ENCODE measurements around the gene PRKACA.
"Not testable (repeated sequence)": the region's sequence is repeated elsewhere in the genome, so short reads cannot be mapped to it uniquely, and the experiment has no call there.

The PRKACA gene

DNA sequence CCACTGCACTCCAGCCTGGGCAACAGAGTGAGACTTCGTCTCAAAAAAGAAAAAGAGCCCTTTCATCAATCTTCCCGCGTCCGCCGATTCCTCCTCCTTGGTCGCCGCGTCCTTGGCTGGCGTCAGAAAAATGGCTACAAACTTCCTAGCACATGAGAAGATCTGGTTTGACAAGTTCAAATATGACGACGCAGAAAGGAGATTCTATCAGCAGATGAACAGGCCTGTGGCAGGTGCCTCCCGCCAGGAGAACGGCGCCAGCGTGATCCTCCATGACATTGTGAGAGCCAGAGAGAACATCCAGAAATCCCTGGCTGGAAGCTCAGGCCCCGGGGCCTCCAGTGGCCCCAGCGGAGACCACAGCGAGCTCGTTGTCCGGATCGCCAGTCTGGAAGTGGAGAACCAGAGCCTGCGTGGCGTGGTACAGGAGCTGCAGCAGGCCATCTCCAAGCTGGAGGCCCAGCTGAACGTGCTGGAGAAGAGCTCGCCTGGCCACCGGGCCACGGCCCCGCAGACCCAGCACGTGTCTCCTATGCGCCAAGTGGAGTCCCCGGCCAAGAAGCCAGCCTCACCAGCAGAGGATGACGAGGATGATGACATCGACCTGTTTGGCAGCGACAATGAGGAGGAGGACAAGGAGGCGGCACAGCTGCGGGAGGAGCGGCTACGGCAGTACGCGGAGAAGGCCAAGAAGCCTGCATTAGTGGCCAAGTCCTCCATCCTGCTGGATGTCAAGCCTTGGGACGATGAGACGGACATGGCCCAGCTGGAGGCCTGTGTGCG is 47.1 kb downstream of the PRKACA start:
- no peak for DNase-seq (ENCODE audit: low read depth in 2 of 2)

DNA sequence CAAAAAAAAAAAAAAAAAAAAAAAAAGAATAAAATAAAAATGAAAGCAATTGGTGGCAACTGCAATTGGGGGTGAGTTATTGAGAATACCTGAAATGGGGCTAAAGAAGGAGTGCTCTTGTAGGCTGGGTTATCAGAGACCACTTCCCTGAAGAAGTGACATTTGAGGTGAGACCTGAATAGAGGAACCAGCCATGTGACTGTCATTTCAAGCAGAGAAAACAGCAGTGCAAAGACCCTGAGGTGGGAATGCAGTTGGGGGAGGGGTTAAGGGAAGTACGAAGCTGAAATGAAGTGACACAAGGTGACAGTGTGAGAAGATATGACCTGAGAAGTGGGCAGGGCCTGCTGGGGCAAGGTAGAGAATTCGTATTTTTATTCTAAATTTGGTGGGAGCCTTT is 51.4 kb downstream of the PRKACA start:
- DNase-seq (ENCODE audit: low read depth in 2 of 2) = no peak

DNA sequence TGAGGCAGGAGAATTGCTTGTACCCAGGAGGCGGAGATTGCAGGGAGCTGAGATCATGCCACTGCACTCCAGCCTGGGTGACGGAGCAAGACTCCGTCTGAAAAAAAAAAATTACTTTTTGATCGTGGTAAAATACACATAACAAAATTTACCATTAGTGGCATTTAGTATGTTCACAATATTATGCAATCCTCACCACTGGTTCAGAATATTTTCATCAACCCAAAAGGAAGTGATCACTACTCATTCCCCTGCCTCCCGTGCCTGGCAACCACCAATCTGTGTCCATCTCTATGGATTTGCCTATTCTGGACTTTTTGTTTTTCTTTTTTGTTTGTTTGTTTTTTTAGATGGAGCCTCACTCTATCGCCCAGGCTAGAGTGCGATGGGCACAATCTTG is 54.5 kb downstream of the PRKACA start:
- no peak for DNase-seq (ENCODE audit: low read depth in 2 of 2)

DNA sequence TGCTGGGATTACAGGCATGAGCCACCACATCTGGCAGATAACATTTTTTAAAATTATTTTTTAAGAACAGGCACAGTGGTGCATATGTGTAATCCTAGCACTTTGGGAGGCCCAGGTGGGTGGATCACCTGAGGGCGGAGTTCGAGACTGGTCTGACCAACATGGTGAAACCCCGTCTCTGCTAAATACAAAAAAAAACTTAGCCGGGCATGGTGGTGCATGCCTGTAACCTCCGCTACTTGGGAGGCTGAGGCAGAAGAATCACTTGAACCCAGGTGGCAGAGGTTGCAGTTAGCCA is 55.1 kb downstream of the PRKACA start:
- no peak for DNase-seq (ENCODE audit: low read depth in 2 of 2)

DNA sequence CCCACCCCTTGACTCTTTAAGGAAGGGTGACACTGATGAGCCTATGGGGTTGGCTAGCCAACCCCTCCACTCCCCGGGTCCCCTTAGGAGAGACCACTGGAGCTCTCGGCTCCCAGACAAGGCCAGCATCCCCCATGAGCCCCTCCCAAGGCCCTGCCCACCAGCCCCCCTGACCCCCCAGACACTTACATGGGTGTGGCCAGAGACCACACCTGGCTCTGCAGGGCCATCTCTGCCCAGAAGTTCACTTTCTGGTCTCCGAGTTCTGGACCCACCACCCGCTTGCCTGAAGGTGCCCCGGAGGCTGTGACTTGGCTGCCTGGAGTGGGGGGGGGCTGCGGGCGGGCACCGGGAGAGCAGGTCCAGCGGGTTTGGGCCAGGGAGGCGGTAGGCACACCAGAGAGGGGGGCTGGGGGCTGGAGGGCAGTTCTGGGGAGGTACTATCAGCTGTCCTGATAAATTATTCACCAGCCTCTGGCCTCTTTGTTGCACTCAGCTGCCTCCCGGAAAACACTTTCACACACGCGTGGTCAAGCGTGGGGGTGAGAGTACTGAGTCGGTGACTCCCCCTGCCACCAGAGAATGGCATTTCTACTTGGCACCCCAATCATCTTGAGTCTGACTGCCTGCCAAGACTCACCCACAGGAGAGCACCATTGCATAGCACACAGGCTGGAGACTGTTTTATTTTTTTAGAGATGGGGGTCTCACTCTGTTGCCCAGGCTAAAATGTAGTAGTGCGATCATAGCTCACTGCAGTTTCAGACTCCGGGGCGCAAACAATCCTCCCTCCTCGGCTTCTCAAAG is 55.6 kb downstream of the PRKACA start, which contains the start of gene PALM3:
Gene PALM3, minus strand, starts transcription at position 326 of the 807 bp plus-strand sequence. Its CDS starts 96 bp downstream, at position 230.
- DNase-seq (ENCODE audit: low read depth in 2 of 2) = no peak

DNA sequence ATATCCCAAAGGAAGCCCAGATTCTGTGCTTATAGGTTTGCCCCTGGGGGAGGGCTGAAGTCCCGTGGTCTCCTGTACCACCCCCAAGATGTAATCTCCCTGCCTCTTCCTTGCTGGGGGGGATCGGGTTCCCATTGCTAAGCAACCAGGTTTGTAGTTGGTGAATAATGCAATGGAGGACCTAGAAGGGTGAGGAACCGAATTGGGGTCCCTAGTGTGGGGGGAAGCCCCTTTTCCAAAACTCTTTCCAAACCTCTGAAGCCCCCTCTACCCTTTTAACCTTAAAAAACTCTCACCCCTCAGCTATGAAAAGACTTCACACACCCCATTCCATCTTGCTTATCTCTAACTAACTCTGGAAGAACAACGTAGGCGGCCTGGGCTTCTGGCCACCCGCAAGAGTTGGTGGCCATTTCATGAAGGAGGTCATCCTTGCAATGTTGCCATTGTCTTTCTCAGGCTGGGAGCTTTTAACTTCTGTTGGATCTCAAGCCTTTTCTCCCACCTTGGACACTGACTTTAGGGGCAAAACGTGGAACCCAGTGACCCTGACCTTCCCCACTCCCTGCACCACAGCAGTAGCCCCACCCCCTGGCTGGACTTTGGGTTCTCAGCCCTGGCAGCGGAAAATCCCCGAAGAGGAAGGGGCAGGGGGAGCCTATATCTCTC is 56.3 kb downstream of the PRKACA start:
- no peak for DNase-seq (ENCODE audit: low read depth in 2 of 2)

DNA sequence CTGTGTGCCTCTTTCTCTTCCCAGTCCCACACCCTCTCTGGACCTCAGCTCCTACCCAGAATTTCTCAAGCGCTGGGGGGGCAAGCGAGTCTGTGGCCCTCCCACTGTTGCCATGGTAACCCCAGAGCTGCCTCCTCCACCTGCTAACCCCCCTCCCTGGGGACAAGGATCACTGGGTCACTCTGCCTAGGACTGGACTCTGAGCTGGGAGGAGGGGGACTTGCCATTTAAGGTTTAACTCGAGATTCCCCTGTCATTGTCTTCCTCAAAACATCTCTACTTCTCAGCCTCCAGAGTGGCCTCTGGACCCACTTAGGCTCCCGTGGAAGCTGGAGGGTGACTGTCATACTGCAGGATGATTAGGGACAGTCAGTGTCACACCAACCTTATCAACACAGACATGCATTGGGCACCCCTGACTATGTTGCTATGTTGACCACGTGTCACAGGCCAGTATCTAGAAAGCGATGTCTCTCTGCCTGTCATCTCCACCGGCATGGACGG is 57.9 kb downstream of the PRKACA start:
- no peak for DNase-seq (ENCODE audit: low read depth in 2 of 2)

DNA sequence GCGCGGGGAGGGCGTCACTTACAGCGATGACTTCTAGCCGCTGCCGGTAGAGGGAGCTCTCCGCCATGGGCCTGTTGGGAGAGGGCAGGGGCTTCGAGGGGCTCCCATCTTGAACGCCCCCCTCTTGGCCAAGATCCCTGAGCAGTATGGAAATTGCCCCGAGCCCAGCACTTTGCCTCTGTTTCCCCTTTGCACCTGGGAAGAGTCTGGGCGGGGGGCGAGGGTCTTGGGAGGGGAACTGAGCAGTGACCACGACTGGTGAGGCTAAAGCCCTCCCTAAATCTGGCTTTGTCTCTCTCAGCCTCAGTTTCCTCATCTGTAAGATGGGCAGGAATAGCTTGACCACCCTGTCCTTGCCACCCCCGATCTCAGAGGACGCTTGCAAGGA is 58.5 kb downstream of the PRKACA start:
- peak in 1 of 2 donors; percentile 45 for DNase-seq (ENCODE audit: low read depth in 2 of 2)

DNA sequence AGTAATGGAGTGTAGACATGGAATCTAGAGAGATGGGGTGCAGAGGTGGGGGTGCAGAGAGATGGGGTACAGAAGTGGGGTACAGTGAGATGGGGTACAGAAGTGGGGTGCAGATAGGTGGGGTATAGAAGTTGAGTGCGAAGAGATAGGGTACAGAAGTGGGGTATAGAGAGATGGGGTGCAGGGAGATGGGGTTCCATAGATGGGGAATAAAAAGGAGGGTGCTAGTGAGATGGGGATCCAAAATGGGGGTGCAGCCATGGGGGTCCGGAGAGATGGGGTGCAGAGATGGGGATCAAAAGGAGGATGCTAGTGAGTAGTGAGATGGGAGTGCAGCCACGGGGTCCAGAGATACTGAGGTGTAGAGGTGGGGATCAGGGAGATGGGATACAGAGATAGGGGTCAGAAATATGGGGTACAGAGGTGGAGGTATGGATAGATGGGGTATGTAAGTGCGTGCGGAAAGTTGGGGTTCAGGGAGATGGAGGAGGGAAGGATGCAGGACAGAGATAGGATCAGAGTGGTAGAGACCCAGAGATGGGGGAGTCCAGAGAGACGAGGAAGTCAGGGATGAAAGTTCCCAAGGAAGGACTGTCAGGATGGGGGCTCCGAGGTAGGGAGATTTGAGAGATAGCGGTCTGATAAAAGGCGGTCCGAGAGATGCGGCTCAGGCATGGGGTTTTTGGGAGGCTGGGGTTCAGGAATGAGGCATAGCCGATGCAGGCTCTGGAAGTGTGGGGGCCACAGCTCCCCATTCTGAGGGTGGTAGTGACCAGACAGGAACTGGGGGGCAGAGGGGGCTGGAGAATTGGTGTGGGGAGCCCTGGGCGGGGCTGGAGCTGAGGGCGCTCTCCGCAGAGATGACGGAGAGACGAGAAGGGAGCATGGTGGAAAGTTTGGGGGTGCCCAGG is 59.1 kb downstream of the PRKACA start:
- no peak for DNase-seq (ENCODE audit: low read depth in 2 of 2)

DNA sequence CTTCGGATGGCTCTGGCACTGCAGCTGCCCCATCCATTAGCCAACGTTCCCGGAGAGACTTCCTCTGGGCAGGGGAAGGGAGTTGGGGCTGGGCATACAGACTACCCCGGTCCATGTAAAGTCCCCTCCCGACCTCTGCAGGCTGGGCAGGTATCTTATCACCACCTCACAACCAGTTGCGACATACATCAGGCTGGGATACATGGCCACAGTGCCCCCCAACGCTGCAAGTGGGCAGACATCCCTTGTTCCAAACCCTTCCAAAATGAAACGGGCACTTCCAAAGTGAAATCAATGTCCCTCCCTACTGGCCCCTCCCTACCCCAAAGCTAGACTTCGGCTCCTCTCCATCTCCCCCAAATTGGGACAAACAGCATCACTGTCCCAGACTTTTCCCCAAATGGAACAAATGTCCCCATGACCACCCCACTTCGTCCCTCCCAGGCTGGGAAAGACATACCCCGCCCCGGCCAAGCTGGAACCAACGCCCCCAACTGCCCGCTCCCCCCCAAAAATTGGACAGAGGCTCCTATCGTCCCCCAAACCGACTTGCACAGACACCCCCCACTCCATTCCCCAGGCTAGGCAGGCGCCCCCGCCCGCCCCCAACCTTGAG is 60.7 kb downstream of the PRKACA start:
- DNase-seq (ENCODE audit: low read depth in 2 of 2) = no peak

DNA sequence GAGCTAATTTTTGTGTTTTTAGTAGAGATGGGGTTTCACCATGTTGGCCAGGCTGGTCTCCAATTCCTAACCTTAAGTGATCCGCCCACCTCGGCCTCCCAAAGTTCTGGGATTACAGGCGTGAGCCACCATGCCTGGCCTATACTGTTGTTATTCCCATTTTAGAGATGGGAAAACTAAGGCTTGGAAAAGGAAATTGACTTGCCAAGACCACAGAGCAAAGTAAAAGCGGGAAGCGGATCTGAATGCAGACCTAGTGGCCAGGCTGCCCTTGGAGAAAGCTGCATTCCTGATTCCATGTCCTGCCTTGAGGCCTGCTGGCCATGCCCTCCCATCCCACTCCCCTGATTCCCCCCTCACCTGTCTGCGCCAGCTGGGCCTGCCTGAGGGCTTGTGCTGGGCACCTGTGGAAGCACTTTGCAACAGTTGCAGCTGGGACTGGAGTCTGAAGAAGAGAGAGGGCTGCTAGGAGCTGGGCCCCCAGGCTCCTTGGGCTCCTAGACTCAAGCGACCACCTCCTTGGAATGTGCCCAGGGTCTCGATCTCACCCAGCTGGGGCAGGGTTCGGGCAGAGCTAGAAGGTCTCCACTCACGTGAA is 61.4 kb downstream of the PRKACA start:
- no peak for DNase-seq (ENCODE audit: low read depth in 2 of 2)

DNA sequence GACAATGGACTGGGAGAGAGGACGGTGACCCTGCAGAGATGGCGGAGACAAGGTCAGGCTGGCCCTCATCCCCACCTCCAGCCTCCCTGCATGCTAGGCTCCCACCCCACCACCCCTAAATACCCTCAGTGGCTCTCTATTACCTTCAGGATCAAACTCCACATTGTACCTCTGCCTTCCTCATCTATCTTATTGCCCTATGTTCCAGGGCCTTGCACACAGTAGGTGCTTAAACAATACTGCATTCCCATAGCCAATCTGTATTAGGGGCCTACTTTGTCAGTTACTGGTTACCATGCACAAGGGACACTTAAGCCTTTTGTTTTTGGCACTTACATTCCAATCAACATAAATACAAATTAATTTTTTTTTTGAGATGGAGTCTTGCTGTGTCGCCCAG is 62.2 kb downstream of the PRKACA start:
- DNase-seq (ENCODE audit: low read depth in 2 of 2) = no peak

DNA sequence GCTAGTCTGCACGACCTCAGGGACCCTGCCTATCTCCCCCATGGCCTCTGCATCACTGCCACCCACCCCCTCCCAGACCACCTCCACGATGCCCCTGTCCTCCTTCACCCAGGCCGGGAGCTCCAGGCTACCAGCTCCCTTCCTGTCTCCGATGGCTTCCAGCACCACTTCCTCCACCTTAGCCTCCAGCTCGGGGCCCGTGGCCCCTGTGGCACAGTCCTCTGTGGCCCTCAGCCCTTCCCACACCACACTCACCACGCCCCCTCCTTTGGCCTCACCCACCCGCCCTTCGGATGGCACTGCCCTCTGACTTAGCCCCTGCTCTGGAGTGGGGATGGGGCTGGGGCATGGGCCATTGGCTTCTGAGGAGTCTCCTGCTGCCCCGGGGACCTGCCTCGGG is 62.8 kb downstream of the PRKACA start:
- DNase-seq (ENCODE audit: low read depth in 2 of 2) = no peak

DNA sequence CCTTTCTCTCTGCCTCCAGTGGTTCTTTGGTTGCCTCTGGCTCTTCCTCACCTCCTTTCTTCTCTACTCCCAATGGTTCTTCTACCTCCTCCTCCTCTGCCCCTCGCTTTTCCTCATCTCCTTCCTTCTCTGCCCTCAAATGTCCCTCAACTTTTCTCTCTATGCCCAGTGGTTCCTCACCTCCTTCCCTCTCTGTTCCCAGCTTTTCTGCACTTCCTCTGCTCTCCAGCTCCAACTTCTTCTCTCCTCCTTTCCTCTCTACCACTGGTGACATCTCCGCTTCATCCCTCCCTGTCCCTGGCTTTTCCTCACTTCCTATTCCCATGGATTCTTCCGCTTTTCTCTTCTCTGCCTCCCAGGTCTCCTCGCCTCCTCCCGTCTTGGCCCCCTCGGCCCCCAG is 63.5 kb downstream of the PRKACA start:
- no peak for DNase-seq (ENCODE audit: low read depth in 2 of 2)

DNA sequence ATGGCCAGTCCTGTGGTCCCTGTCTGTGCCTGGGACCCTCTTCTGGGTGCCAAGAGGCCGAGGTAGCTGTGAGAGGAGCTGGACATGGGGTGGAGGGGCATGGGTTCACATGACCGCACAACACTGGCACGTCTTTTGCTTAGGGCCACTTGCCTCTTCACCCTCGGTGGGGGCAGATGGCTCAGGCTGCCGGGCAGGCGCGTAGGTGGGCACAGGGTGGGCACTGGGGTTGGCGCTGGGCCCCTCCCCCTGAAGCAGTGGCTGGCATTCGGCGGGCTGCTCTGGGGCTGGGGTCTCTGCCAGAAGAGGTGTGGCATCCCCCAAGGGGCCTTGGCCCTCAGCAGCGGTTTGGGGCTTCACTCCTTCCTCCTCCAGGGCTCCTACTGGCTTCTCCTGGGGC is 64.1 kb downstream of the PRKACA start:
- no peak for DNase-seq (ENCODE audit: low read depth in 2 of 2)

DNA sequence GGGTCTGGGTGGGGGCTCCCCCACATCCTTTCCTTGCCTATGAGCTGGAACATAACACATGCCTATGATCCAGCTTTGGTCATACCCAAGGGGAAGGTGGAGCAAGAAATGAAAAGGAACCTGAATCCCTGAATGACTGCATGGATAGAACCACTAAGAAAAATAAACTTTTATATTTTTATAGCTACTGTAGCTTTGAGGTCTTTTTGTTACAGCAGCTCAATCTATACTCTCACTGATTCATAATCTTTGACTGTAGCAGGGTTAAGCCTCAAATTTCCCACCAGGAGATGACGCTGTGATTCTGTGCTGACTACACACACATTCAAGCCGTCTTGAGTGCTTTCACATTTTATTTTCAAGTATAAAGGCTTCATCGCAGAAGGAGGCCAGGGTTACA is 64.5 kb downstream of the PRKACA start:
- DNase-seq (ENCODE audit: low read depth in 2 of 2) = no peak

DNA sequence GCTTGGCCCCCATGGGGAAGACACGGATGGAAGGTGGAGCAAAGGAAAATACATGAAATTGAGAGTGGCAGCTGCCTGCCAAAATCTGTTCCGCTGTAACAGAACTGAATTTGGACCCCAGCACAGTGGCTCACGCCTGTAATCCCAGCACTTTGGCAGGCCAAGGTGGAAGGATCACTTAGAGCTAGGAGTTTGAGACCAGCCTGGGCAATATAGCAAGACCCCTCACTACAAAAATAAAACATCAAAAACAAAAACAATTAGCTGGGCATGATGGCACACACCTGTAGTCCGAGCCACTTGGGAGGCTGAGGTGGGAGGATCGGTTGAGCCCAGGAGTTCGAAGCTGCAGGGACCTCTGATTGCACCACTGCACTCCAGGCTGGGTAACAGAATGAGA is 65.1 kb downstream of the PRKACA start:
- DNase-seq (ENCODE audit: low read depth in 2 of 2) = no peak

DNA sequence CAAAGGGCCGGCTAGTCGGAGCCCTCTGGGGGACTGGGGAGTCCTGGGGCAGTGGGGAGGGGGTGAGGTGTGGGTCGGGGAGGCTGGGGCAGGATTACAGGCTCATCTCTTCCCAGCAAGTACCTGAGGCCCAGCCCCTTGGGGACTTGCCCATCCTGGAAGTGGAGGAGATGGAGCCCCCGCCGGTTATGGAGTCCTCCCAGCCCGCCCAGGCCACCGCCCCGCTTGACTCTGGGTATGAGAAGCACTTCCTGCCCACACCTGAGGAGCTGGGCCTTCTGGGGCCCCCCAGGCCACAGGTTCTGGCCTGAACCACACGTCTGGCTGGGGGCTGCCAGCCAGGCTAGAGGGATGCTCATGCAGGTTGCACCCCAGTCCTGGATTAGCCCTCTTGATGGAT is 65.6 kb downstream of the PRKACA start:
- no peak for DNase-seq (ENCODE audit: low read depth in 2 of 2)

DNA sequence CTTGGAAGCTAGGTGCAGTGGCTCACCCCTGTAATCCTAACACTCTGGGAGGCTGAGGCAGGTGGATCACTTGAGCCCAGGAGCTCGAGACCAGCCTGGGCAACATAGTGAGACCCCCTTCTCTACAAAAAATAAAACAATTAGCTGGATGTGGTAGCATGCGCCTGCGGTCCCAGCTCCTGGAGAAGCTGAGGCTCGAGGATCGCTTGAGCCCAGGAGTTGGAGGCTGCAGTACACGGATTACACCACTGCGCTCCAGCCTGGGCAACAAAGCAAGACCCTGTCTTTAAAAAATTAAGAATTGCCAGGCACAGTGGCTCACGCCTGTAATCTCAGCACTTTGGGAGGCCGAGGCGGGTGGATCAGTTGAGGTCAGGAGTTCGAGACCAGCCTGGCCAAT is 66.6 kb downstream of the PRKACA start:
- DNase-seq (ENCODE audit: low read depth in 2 of 2) = not testable (repeated sequence)

DNA sequence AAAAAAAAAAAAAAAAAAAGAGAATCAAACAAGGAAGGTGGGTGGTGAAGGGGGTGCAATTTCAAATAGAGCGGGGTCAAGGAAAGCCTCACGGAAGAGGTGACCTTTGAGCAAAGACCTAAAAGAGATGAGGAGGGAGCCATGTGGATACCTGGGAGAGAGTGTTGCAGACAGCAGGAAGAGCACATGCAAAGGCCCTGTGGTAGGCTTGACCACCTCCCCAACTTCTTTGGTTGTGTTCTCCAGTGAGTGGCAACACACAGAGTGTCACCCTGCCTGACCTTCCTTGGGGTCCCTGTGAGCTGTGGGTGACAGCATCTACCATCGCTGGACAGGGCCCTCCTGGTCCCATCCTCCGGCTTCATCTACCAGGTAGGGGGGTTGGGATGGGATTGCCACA is 67.0 kb downstream of the PRKACA start:
- no peak for DNase-seq (ENCODE audit: low read depth in 2 of 2)
